Endothelial cell (in vitro differentiated cells): ENCODE results near the gene ZC3H14. TPM values are rescaled to one million over a fixed set of nuclear protein-coding genes. Genes with fewer than 3 reads are reported as not detected.

ENCODE experiments used
- DNase-seq: peaks from one replicate; pipeline ENCODE4 v3.0.0; 2021; ENCODE audit warnings: low spot score
- H3K27ac Mint-ChIP-seq: one replicate; pipeline ENCODE4 v1.8.0; 2021; ENCODE audit warnings: mixed read lengths, inconsistent platforms; ENCODE audit not compliant: unreplicated experiment
- H3K27me3 Mint-ChIP-seq: one replicate; pipeline ENCODE4 v1.8.0; 2021; ENCODE audit warnings: mild to moderate bottlenecking, moderate library complexity, mixed read lengths, inconsistent platforms; ENCODE audit not compliant: unreplicated experiment
- H3K36me3 Mint-ChIP-seq: one replicate; pipeline ENCODE4 v1.8.0; 2021; ENCODE audit warnings: mild to moderate bottlenecking, low read depth, mixed read lengths, inconsistent platforms; ENCODE audit not compliant: unreplicated experiment
- H3K4me1 Mint-ChIP-seq: one replicate; pipeline ENCODE4 v1.8.0; 2021; ENCODE audit warnings: mild to moderate bottlenecking, mixed read lengths, inconsistent platforms; ENCODE audit not compliant: unreplicated experiment
- H3K4me3 Mint-ChIP-seq: one replicate; pipeline ENCODE4 v1.8.0; 2021; ENCODE audit warnings: mild to moderate bottlenecking, mixed read lengths, inconsistent platforms; ENCODE audit not compliant: unreplicated experiment
- H3K9me3 Mint-ChIP-seq: one replicate; pipeline ENCODE4 v1.8.0; 2021; ENCODE audit warnings: mixed read lengths, inconsistent platforms; ENCODE audit not compliant: unreplicated experiment
- CTCF ChIP-seq: fragments of 200-600 bp; sonication (generic); IDR thresholded peaks from one replicate; pipeline ENCODE4 v1.5.0; 2021; ENCODE audit warnings: antibody characterized with exemption; ENCODE audit not compliant: unreplicated experiment
- total RNA-seq: library from RNA; stranded (reverse); fragmentation: NEBNext Ultra II Directional; extraction: Animal tissue kit (Norgen Biotek cat#: 25700); gene quantifications from one replicate; pipeline ENCODE4 v1.2.1, GENCODE V29; 2021; ENCODE audit not compliant: unreplicated experiment

The ZC3H14 gene
- total RNA-seq, 1 donor from 2014 or later = 57.7 TPM

DNA sequence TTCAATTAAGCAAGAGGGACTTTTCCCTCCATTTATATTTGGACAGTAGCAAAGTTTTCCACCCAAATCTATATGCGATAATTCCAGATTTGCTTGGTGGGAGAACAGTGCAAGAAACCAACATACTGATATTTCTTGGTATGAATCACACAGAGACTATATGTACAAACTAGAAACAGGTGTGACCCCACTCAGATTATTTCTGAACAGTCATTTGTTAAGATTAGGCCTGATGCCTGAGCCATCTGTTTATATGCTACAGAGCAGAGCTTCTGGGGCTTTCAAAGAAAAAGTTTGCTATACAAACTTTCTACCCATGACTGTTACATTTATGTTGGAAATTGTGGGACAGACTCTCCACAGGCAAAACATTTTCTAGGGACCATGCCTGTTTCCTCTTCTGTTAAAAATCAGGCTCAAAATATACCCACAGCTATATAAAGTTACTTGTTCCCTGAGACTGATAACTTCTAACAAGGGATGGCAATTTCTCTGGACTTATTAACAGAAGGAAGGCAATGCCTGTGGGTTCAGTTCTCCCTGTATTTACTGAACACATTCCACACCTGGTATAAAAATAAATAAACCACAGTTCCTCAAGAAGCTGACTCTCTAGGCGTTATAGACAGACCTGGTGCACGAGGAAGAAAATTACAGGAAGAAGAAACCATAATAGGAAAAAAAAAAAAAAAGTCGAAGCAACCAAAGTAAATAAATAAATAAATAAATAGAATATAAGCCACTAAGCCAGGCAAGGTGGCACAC, 16.0 kb upstream of the ZC3H14 start:
- no peaks in the 10 kb centered on the region for H3K9me3 Mint-ChIP-seq
- no peak for DNase-seq
- no peaks in the 10 kb centered on the region for H3K4me1 Mint-ChIP-seq
- no peak for TF ChIP-seq CTCF
- no peak overlapping the region for H3K4me3 Mint-ChIP-seq
- H3K27ac Mint-ChIP-seq = no peak overlapping the region
- H3K27me3 Mint-ChIP-seq = no peaks in the 10 kb centered on the region
- peaks cover 22% of the 10 kb centered on the region for H3K36me3 Mint-ChIP-seq

DNA sequence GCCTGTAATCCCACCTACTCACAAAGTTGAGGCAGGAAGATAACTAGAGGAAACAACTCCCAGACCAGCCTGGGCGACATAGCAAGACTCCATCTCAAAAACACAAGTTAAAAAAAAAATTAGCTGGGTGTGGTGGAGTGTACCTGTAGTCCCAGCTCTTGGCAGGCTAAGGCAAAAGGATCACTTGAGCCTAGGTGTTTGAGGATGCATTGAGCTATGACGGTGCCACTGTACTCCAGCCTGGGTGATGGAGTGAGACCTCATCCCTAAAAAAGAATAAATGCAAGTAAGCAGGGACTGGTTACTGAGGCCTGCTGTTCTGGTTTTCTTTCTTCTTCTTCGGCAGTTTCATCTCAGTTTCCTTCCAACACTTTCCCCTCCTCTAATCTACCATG, 15.5 kb upstream of the ZC3H14 start:
- Mint-ChIP-seq H3K9me3 (no peaks in the 10 kb centered on the region), H3K36me3 (peaks cover 22% of the 10 kb centered on the region), H3K27ac (no peak overlapping the region), H3K4me3 (no peak overlapping the region), H3K4me1 (no peaks in the 10 kb centered on the region), H3K27me3 (no peaks in the 10 kb centered on the region)
- TF ChIP-seq CTCF = no peak
- no peak for DNase-seq

DNA sequence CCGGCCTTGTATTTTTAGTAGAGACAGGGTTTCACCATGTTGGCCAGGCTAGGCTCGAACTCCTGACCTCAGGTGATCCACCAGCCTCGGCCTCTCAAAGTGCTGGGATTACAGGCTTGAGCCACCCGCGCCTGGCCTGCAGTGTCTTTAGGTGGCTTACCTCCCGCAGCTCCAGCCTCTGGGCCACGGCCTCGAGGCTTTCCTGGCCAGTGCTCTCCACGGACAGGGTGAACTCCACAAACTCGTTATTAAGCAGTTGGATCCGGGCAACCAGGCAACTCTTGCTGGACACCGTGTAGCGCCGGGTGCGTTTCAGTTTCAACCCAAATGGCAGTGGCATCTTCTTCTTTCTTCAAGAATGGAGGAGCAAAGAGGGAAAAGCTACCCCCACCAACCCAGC, 12.8 kb upstream of the ZC3H14 start:
- Mint-ChIP-seq H3K36me3 (peaks cover 23% of the 10 kb centered on the region), H3K9me3 (no peaks in the 10 kb centered on the region), H3K27me3 (peaks cover 5% of the 10 kb centered on the region), H3K27ac (no peak overlapping the region), H3K4me3 (no peak overlapping the region), H3K4me1 (peaks cover 13% of the 10 kb centered on the region)
- no peak for TF ChIP-seq CTCF
- no peak for DNase-seq

- TF ChIP-seq CTCF = no peak
- DNase-seq = peak; percentile 77
- H3K4me1 Mint-ChIP-seq = peaks cover 15% of the 10 kb centered on the region
- H3K36me3 Mint-ChIP-seq = peaks cover 23% of the 10 kb centered on the region
- no peaks in the 10 kb centered on the region for H3K9me3 Mint-ChIP-seq
- no peak overlapping the region for H3K27ac Mint-ChIP-seq
- peaks cover 5% of the 10 kb centered on the region for H3K27me3 Mint-ChIP-seq
- peak overlapping the region; percentile 88 for H3K4me3 Mint-ChIP-seq
These were observed 11.6 kb upstream of the ZC3H14 start for GRCh38 chr14:88551094-88551870.

- H3K27ac Mint-ChIP-seq = peak overlapping the region; percentile 36
- TF ChIP-seq CTCF = no peak
- peaks cover 18% of the 10 kb centered on the region for H3K4me1 Mint-ChIP-seq
- H3K27me3 Mint-ChIP-seq = peaks cover 5% of the 10 kb centered on the region
- peak overlapping the region; percentile 88 for H3K4me3 Mint-ChIP-seq
- H3K36me3 Mint-ChIP-seq = peaks cover 22% of the 10 kb centered on the region
- no peaks in the 10 kb centered on the region for H3K9me3 Mint-ChIP-seq
- peak; percentile 18 for DNase-seq
These were observed 10.8 kb upstream of the ZC3H14 start for GRCh38 chr14:88551980-88552431.
